ENCODE results near the gene FLVCR2.
"Not testable (repeated sequence)": the region's sequence is repeated elsewhere in the genome, so short reads cannot be mapped to it uniquely, and the experiment has no call there.

DNA sequence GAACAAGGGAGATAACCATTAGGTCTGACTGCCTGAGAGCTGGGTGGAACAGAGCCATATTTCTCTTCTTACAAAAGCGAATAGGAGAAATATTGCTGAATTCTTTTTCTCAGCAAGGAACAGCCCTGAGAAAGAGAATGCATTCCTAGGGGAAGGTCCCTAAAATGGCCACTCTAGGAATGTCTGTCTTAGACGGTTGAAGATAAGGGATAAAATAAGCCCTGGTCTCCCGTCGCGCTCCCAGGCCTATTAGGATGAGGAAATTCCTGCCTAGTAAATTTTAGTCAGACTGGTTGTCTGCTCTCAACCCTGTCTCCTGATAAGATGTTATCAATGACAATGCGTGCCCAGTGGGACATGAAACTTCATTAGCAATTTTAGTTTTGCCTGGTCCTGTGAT lies 116.6 kb downstream of the FLVCR2 start:
- not testable (repeated sequence) for TF ChIP-seq POLR2A (IDR thresholded peaks at IDR 0.05)
- TF ChIP-seq, protein P1, sequence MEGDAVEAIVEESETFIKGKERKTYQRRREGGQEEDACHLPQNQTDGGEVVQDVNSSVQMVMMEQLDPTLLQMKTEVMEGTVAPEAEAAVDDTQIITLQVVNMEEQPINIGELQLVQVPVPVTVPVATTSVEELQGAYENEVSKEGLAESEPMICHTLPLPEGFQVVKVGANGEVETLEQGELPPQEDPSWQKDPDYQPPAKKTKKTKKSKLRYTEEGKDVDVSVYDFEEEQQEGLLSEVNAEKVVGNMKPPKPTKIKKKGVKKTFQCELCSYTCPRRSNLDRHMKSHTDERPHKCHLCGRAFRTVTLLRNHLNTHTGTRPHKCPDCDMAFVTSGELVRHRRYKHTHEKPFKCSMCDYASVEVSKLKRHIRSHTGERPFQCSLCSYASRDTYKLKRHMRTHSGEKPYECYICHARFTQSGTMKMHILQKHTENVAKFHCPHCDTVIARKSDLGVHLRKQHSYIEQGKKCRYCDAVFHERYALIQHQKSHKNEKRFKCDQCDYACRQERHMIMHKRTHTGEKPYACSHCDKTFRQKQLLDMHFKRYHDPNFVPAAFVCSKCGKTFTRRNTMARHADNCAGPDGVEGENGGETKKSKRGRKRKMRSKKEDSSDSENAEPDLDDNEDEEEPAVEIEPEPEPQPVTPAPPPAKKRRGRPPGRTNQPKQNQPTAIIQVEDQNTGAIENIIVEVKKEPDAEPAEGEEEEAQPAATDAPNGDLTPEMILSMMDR (IDR thresholded peaks at IDR 0.05): not testable (repeated sequence)
